Nephron (organoid): ENCODE results near the gene CXCR5.

Source experiments
- H3K27ac Mint-ChIP-seq, 3 experiments: 2 replicates each; pipeline ENCODE4 v1.8.0; 2020; ENCODE audit warnings: mixed read lengths in 3 of 3, mild to moderate bottlenecking in 2 of 3, moderate library complexity in 1 of 3
- H3K27me3 Mint-ChIP-seq: 2 replicates; pipeline ENCODE4 v1.8.0; 2021; ENCODE audit warnings: low read depth, mild to moderate bottlenecking, moderate library complexity, mixed read lengths
- H3K36me3 Mint-ChIP-seq: 2 replicates; pipeline ENCODE4 v1.8.0; 2020; ENCODE audit warnings: low read depth, mixed read lengths
- H3K4me1 Mint-ChIP-seq: 2 replicates; pipeline ENCODE4 v1.8.0; 2020; ENCODE audit warnings: mixed read lengths
- H3K4me3 Mint-ChIP-seq, 3 experiments: 2 replicates each; pipeline ENCODE4 v1.8.0; 2020; ENCODE audit warnings: mild to moderate bottlenecking in 3 of 3, mixed read lengths in 3 of 3, moderate library complexity in 2 of 3
- H3K9me3 Mint-ChIP-seq: 2 replicates; pipeline ENCODE4 v1.8.0; 2020; ENCODE audit warnings: mixed read lengths
- CTCF ChIP-seq, 3 experiments: fragments of 200-600 bp; sonication (generic); IDR thresholded peaks; one replicate each; pipeline ENCODE4 v1.5.0; 2021; ENCODE audit warnings: antibody characterized with exemption in 3 of 3; ENCODE audit not compliant: unreplicated experiment in 3 of 3

Gene CXCR5

DNA sequence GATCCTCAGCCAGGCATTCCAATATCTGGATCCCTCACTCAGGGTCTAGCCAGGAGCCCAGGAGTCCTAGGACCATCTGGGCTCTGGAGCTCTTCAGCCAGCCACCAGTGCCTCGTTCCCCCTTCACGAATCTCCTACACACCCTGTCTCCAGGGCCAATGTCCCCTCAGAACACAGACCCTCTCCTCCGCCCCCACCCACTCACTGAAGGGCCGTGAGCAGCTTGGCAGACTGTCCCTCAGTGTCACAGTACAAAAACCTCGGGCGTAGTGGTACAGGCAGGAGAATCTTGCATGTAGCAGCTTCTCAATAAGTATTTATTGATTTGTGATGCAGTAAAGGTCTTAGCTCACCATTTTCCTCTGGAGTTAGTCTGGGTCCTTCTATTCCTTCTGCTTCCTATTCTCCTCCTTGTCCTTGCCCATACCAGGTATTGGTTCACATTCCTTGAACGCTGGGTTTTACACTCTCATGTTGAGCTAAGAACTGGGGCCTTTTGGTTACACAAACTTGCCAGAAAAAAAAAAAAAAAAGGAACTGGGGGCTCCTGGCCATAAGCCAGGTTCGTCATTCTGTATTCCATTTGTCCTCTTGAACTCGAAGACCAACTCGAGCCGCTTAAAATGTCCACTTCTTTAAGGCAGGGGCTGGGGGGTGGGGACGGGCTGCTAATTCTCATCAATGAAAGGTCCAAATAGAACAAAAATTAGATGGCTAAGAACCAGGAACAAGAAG lies 2.3 kb downstream of the CXCR5 start:
- TF ChIP-seq CTCF (IDR thresholded peaks at IDR 0.05; ENCODE audit: unreplicated experiment in 3 of 3): no peak
- Mint-ChIP-seq H3K27me3 (peaks cover 16% of the 10 kb centered on the region), H3K27ac (no peak overlapping the region), H3K9me3 (no peaks in the 10 kb centered on the region), H3K4me3 (no peak overlapping the region), H3K36me3 (no peaks in the 10 kb centered on the region), H3K4me1 (peaks cover 9% of the 10 kb centered on the region)

GRCh38 chr11:118886681-118887111 lies 3.0 kb downstream of the CXCR5 start:
- H3K36me3 Mint-ChIP-seq: no peaks in the 10 kb centered on the region
- peaks cover 9% of the 10 kb centered on the region for H3K4me1 Mint-ChIP-seq
- no peak for TF ChIP-seq CTCF (IDR thresholded peaks at IDR 0.05; ENCODE audit: unreplicated experiment in 3 of 3)
- H3K4me3 Mint-ChIP-seq: no peak overlapping the region
- H3K27ac Mint-ChIP-seq: no peak overlapping the region
- H3K27me3 Mint-ChIP-seq: peaks cover 16% of the 10 kb centered on the region
- H3K9me3 Mint-ChIP-seq: no peaks in the 10 kb centered on the region

- H3K9me3 Mint-ChIP-seq: no peaks in the 10 kb centered on the region
- H3K27me3 Mint-ChIP-seq: peaks cover 16% of the 10 kb centered on the region
- no peak for TF ChIP-seq CTCF (IDR thresholded peaks at IDR 0.05; ENCODE audit: unreplicated experiment in 3 of 3)
- H3K36me3 Mint-ChIP-seq: no peaks in the 10 kb centered on the region
- H3K4me1 Mint-ChIP-seq: peaks cover 9% of the 10 kb centered on the region
- no peak overlapping the region for H3K4me3 Mint-ChIP-seq
- no peak overlapping the region for H3K27ac Mint-ChIP-seq
Observed at GRCh38 chr11:118887206-118887605, 3.5 kb downstream of the CXCR5 start.

- H3K4me3 Mint-ChIP-seq: no peak overlapping the region
- no peaks in the 10 kb centered on the region for H3K9me3 Mint-ChIP-seq
- H3K27me3 Mint-ChIP-seq: peaks cover 16% of the 10 kb centered on the region
- H3K27ac Mint-ChIP-seq: peak overlapping the region in 1 of 3 experiments; percentile 58
- H3K36me3 Mint-ChIP-seq: no peaks in the 10 kb centered on the region
- H3K4me1 Mint-ChIP-seq: peaks cover 9% of the 10 kb centered on the region
- TF ChIP-seq CTCF (IDR thresholded peaks at IDR 0.05; ENCODE audit: unreplicated experiment in 3 of 3): no peak
Observed at GRCh38 chr11:118888398-118888797, 4.7 kb downstream of the CXCR5 start.

GRCh38 chr11:118889797-118890196 lies 6.1 kb downstream of the CXCR5 start:
- Mint-ChIP-seq H3K4me1 (peaks cover 12% of the 10 kb centered on the region), H3K36me3 (no peaks in the 10 kb centered on the region), H3K27ac (no peak overlapping the region), H3K9me3 (no peaks in the 10 kb centered on the region), H3K27me3 (peaks cover 20% of the 10 kb centered on the region), H3K4me3 (no peak overlapping the region)
- TF ChIP-seq CTCF (IDR thresholded peaks at IDR 0.05; ENCODE audit: unreplicated experiment in 3 of 3): no peak

GRCh38 chr11:118892514-118892913 lies 8.8 kb downstream of the CXCR5 start:
- Mint-ChIP-seq H3K4me3 (no peak overlapping the region), H3K36me3 (peaks cover 2% of the 10 kb centered on the region), H3K4me1 (peaks cover 34% of the 10 kb centered on the region), H3K27me3 (peaks cover 16% of the 10 kb centered on the region), H3K9me3 (no peaks in the 10 kb centered on the region), H3K27ac (no peak overlapping the region)
- no peak for TF ChIP-seq CTCF (IDR thresholded peaks at IDR 0.05; ENCODE audit: unreplicated experiment in 3 of 3)
